ENCODE results near the gene TMEM204. TPM values are rescaled to one million over a fixed set of nuclear protein-coding genes. Genes with fewer than 3 reads are reported as not detected.

The TMEM204 gene
- total RNA-seq (2014; rRNA removed; shearing (Covaris generic)), result 0.61 and 0.78 TPM in 2 replicates

GRCh38 chr16:1533443-1533951, at the start of gene TMEM204:
TMEM204 (plus strand) TSS chr16:1533666; CDS start chr16:1534276, 610 bp downstream.
- DNase-seq (ENCODE audit: low spot score), result no peak

DNA sequence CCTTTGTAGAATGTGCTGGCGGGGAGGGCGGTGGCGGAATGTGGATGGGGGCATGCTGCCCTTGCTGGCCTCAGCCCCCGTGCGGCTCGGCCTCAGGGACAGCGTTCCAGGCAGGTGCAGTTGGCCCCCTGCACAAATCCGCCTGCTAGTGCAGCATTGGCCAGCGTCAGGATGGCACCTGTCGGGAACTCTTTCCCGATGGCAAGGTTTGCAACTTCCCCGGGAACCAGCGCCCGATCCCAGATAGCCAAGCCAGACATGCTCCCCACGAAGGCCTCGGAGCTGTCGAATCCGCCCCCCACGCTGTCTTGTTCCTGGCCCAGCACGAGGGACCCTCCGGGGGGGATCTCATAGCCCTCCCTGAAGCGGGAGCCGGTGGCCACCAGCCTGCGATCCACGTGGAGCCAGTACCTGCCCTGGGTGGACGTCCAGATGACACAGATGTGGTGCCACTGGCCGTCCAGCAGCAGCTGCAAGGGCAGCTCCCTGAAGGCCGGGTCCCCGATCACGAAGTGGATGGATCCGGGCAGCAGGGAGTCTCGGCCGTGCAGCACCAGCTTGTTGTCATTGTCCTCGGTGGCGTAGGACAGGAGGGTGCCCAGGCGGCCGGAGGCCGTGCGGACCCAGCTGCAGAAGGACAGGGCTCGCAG, 47.5 kb upstream of the TMEM204 start:
- no peak for DNase-seq (ENCODE audit: low spot score)

DNA sequence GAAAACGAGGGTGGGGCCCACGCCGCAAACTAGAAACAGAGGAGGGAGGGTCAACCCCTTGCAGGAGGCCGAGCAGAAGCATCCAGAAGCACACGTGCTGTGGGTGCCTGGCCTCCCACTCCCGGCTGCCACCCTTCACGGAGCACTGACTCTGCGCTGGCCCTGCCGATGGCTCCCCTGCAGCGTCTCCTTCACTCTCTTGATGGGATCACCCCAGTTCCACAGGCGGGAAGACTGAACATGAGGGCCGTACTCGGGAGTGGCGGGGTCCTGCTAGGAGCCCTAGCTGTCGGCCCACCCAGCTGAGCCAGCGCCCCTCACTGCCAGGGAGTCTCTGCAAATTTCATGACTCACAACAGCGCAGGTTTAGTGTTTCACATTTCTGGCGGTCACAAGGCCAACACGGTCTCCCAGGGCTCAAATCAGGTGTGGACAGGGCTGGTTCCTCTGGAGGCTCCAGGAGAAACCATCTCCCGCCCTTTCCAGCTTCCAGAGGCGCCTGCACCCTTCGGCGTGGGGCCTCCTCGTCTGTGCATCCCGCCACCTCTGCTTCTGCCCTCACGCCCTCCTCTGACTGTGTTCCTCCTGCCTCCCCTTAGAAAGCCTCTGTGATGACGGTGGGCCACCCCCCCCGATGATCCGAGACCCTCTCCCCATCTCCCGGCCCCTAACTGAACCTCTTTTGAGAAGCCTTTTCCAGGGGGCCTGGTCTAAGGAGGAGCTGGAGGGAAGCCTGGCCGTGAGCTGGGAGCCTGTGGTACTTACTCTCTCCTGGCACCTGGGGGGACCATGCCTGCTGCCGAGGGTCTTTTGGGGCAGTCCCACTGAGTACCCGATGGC, 46.7 kb upstream of the TMEM204 start:
- no peak for DNase-seq (ENCODE audit: low spot score)

GRCh38 chr16:1487395-1488053, 45.9 kb upstream of the TMEM204 start:
- DNase-seq (ENCODE audit: low spot score), result no peak

DNA sequence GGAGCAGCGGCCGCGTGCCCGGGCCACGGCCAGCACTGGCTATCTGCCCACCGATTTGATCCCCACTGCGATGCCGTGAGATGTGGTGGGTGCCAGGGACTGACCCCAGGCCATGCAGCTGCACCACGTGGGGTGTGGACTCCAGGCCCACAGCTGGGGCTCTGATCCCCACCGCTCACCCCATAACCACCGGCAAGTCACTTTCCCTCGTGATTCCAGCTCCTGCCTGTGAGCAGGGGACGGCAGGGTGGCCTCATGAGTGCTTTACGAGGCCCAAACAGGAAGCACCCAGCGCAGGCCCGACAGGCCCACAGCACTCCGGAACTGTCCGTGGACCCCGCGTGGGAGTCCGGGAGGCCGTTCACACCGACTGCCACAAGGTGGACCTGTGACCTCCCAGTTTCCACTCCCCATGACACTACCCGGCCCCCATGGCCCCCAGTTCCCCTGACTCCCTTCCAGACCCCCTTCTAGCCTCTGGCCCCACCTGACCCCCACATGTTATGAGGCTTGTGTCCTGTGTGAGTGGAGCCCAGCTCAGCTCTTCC, 45.3 kb upstream of the TMEM204 start:
- no peak for DNase-seq (ENCODE audit: low spot score)

GRCh38 chr16:1488619-1489018, 44.8 kb upstream of the TMEM204 start, which contains the start of gene PTX4:
PTX4 (minus strand) TSS chr16:1488944; CDS start chr16:1488909, 35 bp downstream.
- no peak for DNase-seq (ENCODE audit: low spot score)

DNA sequence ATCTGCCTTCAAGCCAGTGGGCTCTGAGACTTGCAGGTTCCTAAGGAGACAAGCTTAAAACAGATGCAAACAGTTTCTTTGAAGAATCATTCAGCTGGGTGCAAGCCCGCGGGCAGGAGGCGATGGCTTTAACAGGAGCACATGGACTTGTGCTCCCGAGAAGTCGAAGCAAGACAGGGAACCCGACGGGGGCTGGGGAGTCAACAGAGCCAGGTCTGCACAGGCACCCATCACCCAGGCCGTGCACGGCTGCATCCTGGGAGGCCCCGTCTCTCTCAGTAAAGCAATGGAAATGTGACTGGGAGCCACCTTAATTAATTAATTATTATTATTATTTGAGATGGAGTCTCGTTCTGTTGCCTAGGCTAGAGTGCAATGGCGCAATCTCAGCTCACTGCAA, 44.4 kb upstream of the TMEM204 start:
- no peak for DNase-seq (ENCODE audit: low spot score)

GRCh38 chr16:1491327-1491726, 42.1 kb upstream of the TMEM204 start:
- no peak for DNase-seq (ENCODE audit: low spot score)

- DNase-seq (ENCODE audit: low spot score), result peak; percentile 10
Measured at GRCh38 chr16:1492082-1492922, 41.2 kb upstream of the TMEM204 start.

- DNase-seq (ENCODE audit: low spot score), result peak; percentile 79
Measured at GRCh38 chr16:1492923-1493745, 40.3 kb upstream of the TMEM204 start, which contains the start of gene TELO2. TELO2 (plus strand) TSS chr16:1493360; CDS start chr16:1494282, 922 bp downstream.

DNA sequence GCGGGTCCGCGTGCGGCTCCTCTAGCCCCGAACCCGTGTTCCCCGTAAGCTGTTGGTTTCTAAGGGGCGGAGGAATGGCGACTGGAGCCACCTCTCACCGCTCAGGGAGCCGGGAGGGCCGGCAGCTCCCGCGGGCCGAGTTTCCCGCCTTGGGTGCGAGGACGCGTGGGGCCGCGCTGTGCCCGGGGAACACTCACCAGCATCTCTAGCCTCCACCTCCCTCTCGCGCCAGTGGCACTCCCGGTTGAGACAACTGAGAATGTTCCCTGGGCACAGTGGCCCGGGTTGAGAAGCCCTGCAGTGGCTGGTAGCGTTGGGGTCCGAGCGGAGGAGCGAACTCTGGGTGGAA, 39.7 kb upstream of the TMEM204 start:
- DNase-seq (ENCODE audit: low spot score), result peak; percentile 25

- DNase-seq (ENCODE audit: low spot score), result peak; percentile 65
Measured at GRCh38 chr16:1494129-1494640, 39.3 kb upstream of the TMEM204 start.

GRCh38 chr16:1494711-1495110, 38.8 kb upstream of the TMEM204 start:
- no peak for DNase-seq (ENCODE audit: low spot score)

- no peak for DNase-seq (ENCODE audit: low spot score)
Measured at GRCh38 chr16:1495211-1495888, 38.1 kb upstream of the TMEM204 start.

DNA sequence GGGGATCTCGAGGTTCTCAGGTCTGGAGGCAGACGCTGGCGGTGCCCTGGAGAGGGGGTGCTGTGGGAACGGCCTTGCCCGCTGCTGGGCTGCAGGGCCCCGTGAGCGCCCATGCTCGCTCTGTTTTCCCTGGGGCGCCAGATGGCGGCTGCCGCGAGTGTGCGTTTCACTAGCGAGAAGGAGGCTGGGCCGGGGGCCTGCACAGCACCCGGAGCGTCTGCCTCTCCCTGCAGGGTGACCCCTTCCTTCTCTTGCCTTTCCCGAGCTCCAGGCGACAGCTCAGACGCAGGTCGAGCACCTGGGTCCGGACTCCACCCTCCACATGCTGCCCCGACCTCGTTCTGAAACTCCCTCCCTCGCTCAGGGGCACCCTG, 37.6 kb upstream of the TMEM204 start:
- no peak for DNase-seq (ENCODE audit: low spot score)

DNA sequence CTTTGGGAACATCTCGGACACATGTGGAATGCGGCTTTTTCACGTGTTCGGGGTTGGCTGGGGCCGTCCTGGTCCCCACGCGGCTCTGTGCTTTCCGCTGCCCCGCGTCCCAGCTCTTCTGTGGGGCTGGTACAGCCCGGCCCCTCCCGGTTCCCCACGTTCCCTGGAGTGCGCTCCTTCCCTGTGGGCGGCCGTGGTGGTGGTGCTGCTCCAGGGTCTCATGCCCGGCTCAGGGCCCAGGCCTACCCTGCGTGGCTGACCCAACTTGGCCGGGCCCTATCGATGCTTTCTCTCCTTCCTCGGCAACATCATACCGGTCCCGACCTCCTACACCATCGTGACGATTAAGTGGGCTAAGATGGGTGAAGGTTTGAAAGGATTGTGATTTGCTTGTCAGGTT, 37.0 kb upstream of the TMEM204 start:
- no peak for DNase-seq (ENCODE audit: low spot score)

GRCh38 chr16:1497014-1497598, 36.4 kb upstream of the TMEM204 start:
- DNase-seq (ENCODE audit: low spot score), result no peak

DNA sequence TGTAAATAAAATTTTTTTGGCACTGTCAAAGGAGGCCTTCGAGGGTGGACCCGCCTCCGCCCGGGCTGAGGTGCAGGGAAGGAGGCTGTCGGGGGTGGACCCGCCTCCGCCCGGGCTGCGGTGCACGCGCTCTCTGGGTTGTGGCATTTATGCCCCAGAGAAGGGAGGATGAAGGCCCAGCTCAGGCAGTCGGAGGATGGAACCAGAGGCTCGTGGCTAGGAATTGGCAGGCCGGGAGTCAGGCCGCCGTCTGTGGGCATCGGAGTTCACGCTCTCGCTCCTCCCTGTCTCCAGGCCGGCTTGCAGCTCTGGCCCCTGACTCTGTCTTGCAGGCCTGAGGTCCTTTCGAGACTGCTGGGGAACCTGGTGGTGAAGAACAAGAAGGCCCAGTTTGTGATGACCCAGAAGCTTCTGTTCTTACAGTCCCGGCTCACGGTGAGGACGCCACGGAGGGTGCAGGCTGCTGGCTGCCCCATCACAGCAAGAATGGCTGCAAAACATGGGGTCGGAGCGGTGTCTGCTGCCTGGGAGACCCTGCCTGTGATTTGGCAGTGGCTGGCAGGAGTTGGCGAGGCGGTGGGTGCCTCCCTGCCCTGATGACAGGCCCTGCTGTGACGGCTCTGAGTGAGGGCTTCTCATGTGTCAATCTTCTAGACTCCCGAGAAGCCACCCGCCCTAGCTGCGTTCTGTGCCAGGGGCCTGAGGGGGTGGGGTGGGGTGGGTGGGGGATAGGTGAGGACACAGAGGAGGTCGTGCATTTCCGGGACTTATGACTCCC, 34.4 kb upstream of the TMEM204 start:
- DNase-seq (ENCODE audit: low spot score), result no peak

Measured in HT-29 (cell line).